Measurements from ENCODE around the gene BMI1. TPM values are rescaled to one million over a fixed set of nuclear protein-coding genes. Genes with fewer than 3 reads are reported as not detected.

BMI1 gene
- total RNA-seq, 4 donors from 2014 or later = 60.8 to 109 (median 67.8) TPM

- Histone ChIP-seq H3K27ac (no peak overlapping the region), H3K9me3 (no peaks in the 10 kb centered on the region), H3K4me3 (no peak overlapping the region), H3K4me1 (peaks cover 0 to 3% (median 0%) of the 10 kb centered on the region in 4 donors), H3K36me3 (no peaks in the 10 kb centered on the region), H3K27me3 (peaks cover 0 to 2% of the 10 kb centered on the region in 2 donors)
- no peak for TF ChIP-seq EP300 (IDR thresholded peaks at IDR 0.05)
- TF ChIP-seq, protein P1, sequence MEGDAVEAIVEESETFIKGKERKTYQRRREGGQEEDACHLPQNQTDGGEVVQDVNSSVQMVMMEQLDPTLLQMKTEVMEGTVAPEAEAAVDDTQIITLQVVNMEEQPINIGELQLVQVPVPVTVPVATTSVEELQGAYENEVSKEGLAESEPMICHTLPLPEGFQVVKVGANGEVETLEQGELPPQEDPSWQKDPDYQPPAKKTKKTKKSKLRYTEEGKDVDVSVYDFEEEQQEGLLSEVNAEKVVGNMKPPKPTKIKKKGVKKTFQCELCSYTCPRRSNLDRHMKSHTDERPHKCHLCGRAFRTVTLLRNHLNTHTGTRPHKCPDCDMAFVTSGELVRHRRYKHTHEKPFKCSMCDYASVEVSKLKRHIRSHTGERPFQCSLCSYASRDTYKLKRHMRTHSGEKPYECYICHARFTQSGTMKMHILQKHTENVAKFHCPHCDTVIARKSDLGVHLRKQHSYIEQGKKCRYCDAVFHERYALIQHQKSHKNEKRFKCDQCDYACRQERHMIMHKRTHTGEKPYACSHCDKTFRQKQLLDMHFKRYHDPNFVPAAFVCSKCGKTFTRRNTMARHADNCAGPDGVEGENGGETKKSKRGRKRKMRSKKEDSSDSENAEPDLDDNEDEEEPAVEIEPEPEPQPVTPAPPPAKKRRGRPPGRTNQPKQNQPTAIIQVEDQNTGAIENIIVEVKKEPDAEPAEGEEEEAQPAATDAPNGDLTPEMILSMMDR (IDR thresholded peaks at IDR 0.05) = no peak
- no peak for TF ChIP-seq POLR2A (IDR thresholded peaks at IDR 0.05)
- 72 to 73% methylated on average over 4 of the region's 4 CpGs for WGBS, 2 donors
- DNase-seq (ENCODE audit: low spot score in 2 of 2) = no peak
These were observed 47.5 kb downstream of the BMI1 start for GRCh38 chr10:22368402-22368801.

- no peak for DNase-seq (ENCODE audit: low spot score in 2 of 2)
- H3K36me3 ChIP-seq = no peaks in the 10 kb centered on the region
- H3K4me1 ChIP-seq = peaks cover 0 to 3% (median 0%) of the 10 kb centered on the region in 4 donors
- peaks cover 0 to 2% of the 10 kb centered on the region in 2 donors for H3K27me3 ChIP-seq
- H3K27ac ChIP-seq = no peak overlapping the region
- WGBS, 2 donors = 47 to 49% methylated on average over 2 of the region's 2 CpGs
- no peaks in the 10 kb centered on the region for H3K9me3 ChIP-seq
- no peak overlapping the region for H3K4me3 ChIP-seq
- TF ChIP-seq POLR2A (IDR thresholded peaks at IDR 0.05) = no peak
- TF ChIP-seq, protein P1 (IDR thresholded peaks at IDR 0.05) = no peak
- TF ChIP-seq EP300 (IDR thresholded peaks at IDR 0.05) = no peak
These were observed 48.1 kb downstream of the BMI1 start for GRCh38 chr10:22368981-22369380.

DNA sequence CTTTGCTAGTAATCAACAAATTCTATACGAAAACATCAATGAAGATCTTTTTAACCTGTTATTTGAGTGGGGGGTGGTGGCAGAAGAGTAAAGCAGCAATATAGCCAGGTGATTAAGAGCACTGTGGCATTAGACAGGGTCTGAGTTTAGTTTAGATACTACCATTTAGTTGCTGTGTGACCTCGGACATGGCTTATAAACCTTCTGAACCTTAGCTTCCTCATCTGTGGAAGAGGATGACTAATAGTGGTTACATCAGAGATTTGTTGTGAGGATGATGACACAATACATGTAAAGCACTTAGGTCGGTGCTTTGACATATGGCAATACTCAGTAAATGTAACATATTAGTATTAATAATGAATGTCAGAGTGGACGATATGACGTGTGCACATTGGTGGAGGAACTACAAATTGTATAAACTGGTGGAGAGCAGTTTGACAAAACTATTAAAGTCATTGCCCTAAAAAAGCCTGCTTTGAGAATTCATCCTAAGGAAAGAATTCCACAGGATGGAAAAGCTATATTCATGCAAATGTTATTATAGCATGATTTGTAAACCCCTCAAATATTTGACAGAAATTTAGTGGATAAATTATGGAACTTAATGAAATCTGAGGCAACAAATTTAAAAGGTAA lies 48.7 kb downstream of the BMI1 start:
- TF ChIP-seq EP300 (IDR thresholded peaks at IDR 0.05) (no peak), POLR2A (IDR thresholded peaks at IDR 0.05) (no peak)
- TF ChIP-seq, protein P1 (IDR thresholded peaks at IDR 0.05) = no peak
- Histone ChIP-seq H3K36me3 (no peaks in the 10 kb centered on the region), H3K27ac (no peak overlapping the region), H3K27me3 (peaks cover 0 to 2% of the 10 kb centered on the region in 2 donors), H3K9me3 (no peaks in the 10 kb centered on the region), H3K4me1 (peaks cover 0 to 3% (median 0%) of the 10 kb centered on the region in 4 donors), H3K4me3 (no peak overlapping the region)
- WGBS, 2 donors = 86 to 87% methylated on average over 5 of the region's 5 CpGs
- DNase-seq (ENCODE audit: low spot score in 2 of 2) = no peak

- no peak overlapping the region for H3K4me3 ChIP-seq
- H3K36me3 ChIP-seq = no peaks in the 10 kb centered on the region
- peaks cover 0 to 2% of the 10 kb centered on the region in 2 donors for H3K27me3 ChIP-seq
- H3K4me1 ChIP-seq = peaks cover 0 to 3% (median 0%) of the 10 kb centered on the region in 4 donors
- no peak overlapping the region for H3K27ac ChIP-seq
- DNase-seq (ENCODE audit: low spot score in 2 of 2) = no peak
- no peaks in the 10 kb centered on the region for H3K9me3 ChIP-seq
- TF ChIP-seq POLR2A (IDR thresholded peaks at IDR 0.05) (no peak), EP300 (IDR thresholded peaks at IDR 0.05) (no peak)
- TF ChIP-seq, protein P1 (IDR thresholded peaks at IDR 0.05) = no peak
These were observed 49.4 kb downstream of the BMI1 start for GRCh38 chr10:22370320-22370719.

DNA sequence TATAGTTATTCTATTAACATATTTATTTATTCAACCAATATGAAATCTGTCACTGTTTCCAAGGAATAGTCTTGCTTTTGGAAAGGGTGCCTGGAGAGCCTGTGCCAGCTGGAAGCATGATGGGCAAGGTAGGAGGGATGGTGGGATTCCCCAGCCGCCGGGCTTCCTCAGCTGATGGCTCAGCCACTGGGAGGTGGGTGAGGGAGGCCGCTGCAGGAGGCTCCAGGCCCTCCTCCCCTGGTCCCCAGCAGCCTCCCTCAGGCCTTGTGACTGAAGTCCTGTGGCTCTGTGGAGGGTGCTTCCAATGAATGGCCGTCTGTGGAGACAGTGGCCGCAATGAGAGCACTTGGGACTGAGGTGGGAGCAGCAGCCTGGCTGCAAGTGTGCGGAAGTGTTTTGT lies 51.4 kb downstream of the BMI1 start:
- Histone ChIP-seq H3K4me1 (peaks cover 0 to 3% (median 0%) of the 10 kb centered on the region in 4 donors), H3K9me3 (no peaks in the 10 kb centered on the region), H3K4me3 (no peak overlapping the region), H3K27ac (no peak overlapping the region), H3K36me3 (no peaks in the 10 kb centered on the region), H3K27me3 (no peaks in the 10 kb centered on the region)
- 81 to 88% methylated on average over 6 of the region's 6 CpGs for WGBS, 2 donors
- TF ChIP-seq, protein P1 (IDR thresholded peaks at IDR 0.05) = no peak
- TF ChIP-seq EP300 (IDR thresholded peaks at IDR 0.05) (no peak), POLR2A (IDR thresholded peaks at IDR 0.05) (no peak)
- no peak for DNase-seq (ENCODE audit: low spot score in 2 of 2)
